ENCODE measurements around the gene GPRIN1.

- no peak for TF ChIP-seq CTCF (IDR thresholded peaks at IDR 0.05)
- TF ChIP-seq POLR2A (IDR thresholded peaks at IDR 0.05), result no peak
Measured at GRCh38 chr5:176552332-176552869, 57.6 kb downstream of the GPRIN1 start.

All from Peyer's patch (tissue), 4 donors.